ENCODE measurements around the gene OR10H2.

OR10H2 gene

DNA sequence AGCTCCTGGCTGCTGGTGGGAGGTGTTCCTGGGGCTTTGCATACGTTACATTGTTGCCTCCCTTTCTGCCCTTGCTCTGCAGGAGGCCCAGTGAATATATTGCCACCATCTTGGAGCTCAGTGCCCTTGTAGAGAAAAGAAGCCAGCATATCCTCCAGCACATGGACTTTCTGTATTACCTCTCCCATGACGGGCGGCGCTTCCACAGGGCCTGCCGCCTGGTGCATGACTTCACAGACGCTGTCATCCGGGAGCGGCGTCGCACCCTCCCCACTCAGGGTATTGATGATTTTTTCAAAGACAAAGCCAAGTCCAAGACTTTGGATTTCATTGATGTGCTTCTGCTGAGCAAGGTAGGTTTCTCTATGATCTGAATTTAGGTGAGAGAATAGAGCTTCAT, 44.4 kb upstream of the OR10H2 start:
- Histone ChIP-seq H3K79me2 (ENCODE audit: insufficient read depth, low read length) (no peaks in the 10 kb centered on the region), H3K9me3 (ENCODE audit: insufficient read depth, low read depth, low read length) (no peaks in the 10 kb centered on the region), H3K27me3 (ENCODE audit: insufficient read depth, low read length, poor library complexity, severe bottlenecking) (no peaks in the 10 kb centered on the region), H3K36me3 (ENCODE audit: insufficient read depth, low read length) (no peaks in the 10 kb centered on the region), H3K4me3 (ENCODE audit: low read length, poor library complexity, severe bottlenecking) (no peak overlapping the region), H2AFZ (ENCODE audit: low read length) (no peak overlapping the region), H3K9me2 (replicated peaks; ENCODE audit: low read depth, low read length) (no peaks in the 10 kb centered on the region), H3K4me1 (ENCODE audit: insufficient read depth, low read length, poor library complexity, severe bottlenecking) (no peaks in the 10 kb centered on the region), H4K20me1 (ENCODE audit: insufficient read depth, low read length, poor library complexity, severe bottlenecking) (no peaks in the 10 kb centered on the region), H3F3A (ENCODE audit: low read depth) (no peaks in the 10 kb centered on the region), H3K4me2 (ENCODE audit: low read depth, low read length, poor library complexity, severe bottlenecking) (no peak overlapping the region), H3K9ac (ENCODE audit: low read depth, low read length, poor library complexity, severe bottlenecking) (no peak overlapping the region)
- no peak for TF ChIP-seq EZH2phosphoT487 (IDR thresholded peaks at IDR 0.05; ENCODE audit: borderline replicate concordance)
- TF ChIP-seq, protein P1, sequence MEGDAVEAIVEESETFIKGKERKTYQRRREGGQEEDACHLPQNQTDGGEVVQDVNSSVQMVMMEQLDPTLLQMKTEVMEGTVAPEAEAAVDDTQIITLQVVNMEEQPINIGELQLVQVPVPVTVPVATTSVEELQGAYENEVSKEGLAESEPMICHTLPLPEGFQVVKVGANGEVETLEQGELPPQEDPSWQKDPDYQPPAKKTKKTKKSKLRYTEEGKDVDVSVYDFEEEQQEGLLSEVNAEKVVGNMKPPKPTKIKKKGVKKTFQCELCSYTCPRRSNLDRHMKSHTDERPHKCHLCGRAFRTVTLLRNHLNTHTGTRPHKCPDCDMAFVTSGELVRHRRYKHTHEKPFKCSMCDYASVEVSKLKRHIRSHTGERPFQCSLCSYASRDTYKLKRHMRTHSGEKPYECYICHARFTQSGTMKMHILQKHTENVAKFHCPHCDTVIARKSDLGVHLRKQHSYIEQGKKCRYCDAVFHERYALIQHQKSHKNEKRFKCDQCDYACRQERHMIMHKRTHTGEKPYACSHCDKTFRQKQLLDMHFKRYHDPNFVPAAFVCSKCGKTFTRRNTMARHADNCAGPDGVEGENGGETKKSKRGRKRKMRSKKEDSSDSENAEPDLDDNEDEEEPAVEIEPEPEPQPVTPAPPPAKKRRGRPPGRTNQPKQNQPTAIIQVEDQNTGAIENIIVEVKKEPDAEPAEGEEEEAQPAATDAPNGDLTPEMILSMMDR (conservative IDR thresholded peaks at IDR 0.05; ENCODE audit: low read length): no peak

DNA sequence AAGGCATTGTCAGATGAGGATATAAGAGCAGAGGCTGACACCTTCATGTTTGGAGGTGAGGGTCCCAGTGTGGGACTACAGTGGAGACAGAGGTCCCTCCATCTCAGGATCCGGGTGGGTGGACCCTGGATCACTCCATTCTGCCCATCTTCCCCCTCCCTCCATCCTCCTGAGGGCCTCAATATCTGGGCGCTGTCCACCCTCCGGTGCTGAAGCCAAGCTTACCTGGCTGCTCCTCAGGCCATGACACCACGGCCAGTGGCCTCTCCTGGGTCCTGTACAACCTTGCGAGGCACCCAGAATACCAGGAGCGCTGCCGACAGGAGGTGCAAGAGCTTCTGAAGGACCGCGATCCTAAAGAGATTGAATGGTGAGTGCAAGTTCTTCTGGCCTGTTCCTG, 43.0 kb upstream of the OR10H2 start:
- H2AFZ ChIP-seq (ENCODE audit: low read length): no peak overlapping the region
- no peak overlapping the region for H3K4me2 ChIP-seq (ENCODE audit: low read depth, low read length, poor library complexity, severe bottlenecking)
- TF ChIP-seq, protein P1 (conservative IDR thresholded peaks at IDR 0.05; ENCODE audit: low read length): no peak
- TF ChIP-seq EZH2phosphoT487 (IDR thresholded peaks at IDR 0.05; ENCODE audit: borderline replicate concordance): no peak
- H3F3A ChIP-seq (ENCODE audit: low read depth): no peaks in the 10 kb centered on the region
- H3K27me3 ChIP-seq (ENCODE audit: insufficient read depth, low read length, poor library complexity, severe bottlenecking): no peaks in the 10 kb centered on the region
- H3K36me3 ChIP-seq (ENCODE audit: insufficient read depth, low read length): no peaks in the 10 kb centered on the region
- H3K4me3 ChIP-seq (ENCODE audit: low read length, poor library complexity, severe bottlenecking): no peak overlapping the region
- no peaks in the 10 kb centered on the region for H4K20me1 ChIP-seq (ENCODE audit: insufficient read depth, low read length, poor library complexity, severe bottlenecking)
- H3K9ac ChIP-seq (ENCODE audit: low read depth, low read length, poor library complexity, severe bottlenecking): no peak overlapping the region
- no peaks in the 10 kb centered on the region for H3K9me2 ChIP-seq (replicated peaks; ENCODE audit: low read depth, low read length)
- no peaks in the 10 kb centered on the region for H3K9me3 ChIP-seq (ENCODE audit: insufficient read depth, low read depth, low read length)
- no peaks in the 10 kb centered on the region for H3K79me2 ChIP-seq (ENCODE audit: insufficient read depth, low read length)
- H3K4me1 ChIP-seq (ENCODE audit: insufficient read depth, low read length, poor library complexity, severe bottlenecking): no peaks in the 10 kb centered on the region

DNA sequence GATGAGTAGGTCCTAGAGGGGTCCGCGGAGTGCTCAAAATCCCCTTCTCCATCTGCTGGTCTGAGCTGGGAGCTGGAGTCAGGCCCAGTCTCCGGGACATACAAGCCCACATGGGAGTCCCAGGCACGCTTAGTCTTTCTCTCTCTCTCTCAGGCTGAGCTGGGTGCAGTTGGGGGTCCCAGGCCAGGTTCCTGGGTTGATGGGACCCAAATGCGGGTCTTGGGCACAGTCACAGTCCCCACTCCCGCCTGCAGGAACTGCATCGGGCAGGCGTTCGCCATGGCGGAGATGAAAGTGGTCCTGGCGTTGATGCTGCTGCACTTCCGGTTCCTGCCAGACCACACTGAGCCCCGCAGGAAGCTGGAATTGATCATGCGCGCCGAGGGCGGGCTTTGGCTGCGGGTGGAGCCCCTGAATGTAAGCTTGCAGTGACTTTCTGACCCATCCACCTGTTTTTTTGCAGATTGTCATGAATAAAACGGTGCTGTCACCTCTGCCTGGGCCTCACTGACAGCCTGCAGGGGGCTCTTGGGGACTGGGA, 31.1 kb upstream of the OR10H2 start:
- no peak overlapping the region for H2AFZ ChIP-seq (ENCODE audit: low read length)
- no peak overlapping the region for H3K4me3 ChIP-seq (ENCODE audit: low read length, poor library complexity, severe bottlenecking)
- no peaks in the 10 kb centered on the region for H3K27me3 ChIP-seq (ENCODE audit: insufficient read depth, low read length, poor library complexity, severe bottlenecking)
- H3K79me2 ChIP-seq (ENCODE audit: insufficient read depth, low read length): no peaks in the 10 kb centered on the region
- H3K9me2 ChIP-seq (replicated peaks; ENCODE audit: low read depth, low read length): no peaks in the 10 kb centered on the region
- no peaks in the 10 kb centered on the region for H4K20me1 ChIP-seq (ENCODE audit: insufficient read depth, low read length, poor library complexity, severe bottlenecking)
- H3K9ac ChIP-seq (ENCODE audit: low read depth, low read length, poor library complexity, severe bottlenecking): no peak overlapping the region
- TF ChIP-seq, protein P1 (conservative IDR thresholded peaks at IDR 0.05; ENCODE audit: low read length): no peak
- TF ChIP-seq EZH2phosphoT487 (IDR thresholded peaks at IDR 0.05; ENCODE audit: borderline replicate concordance): no peak
- no peaks in the 10 kb centered on the region for H3K36me3 ChIP-seq (ENCODE audit: insufficient read depth, low read length)
- no peaks in the 10 kb centered on the region for H3K4me1 ChIP-seq (ENCODE audit: insufficient read depth, low read length, poor library complexity, severe bottlenecking)
- H3K4me2 ChIP-seq (ENCODE audit: low read depth, low read length, poor library complexity, severe bottlenecking): no peak overlapping the region
- H3K9me3 ChIP-seq (ENCODE audit: insufficient read depth, low read depth, low read length): no peaks in the 10 kb centered on the region
- no peaks in the 10 kb centered on the region for H3F3A ChIP-seq (ENCODE audit: low read depth)

Data from Loucy (cell line).